Caco-2 (cell line): ENCODE results near the gene SNF8. TPM values are rescaled to one million over a fixed set of nuclear protein-coding genes. Genes with fewer than 3 reads are reported as not detected.

ENCODE experiments used
- BruUV-seq: library from RNA; stranded (reverse); fragments of 400-500 nt; replicated peaks from 2 replicates; lab custom pipeline; 2021; lab: Mats Ljungman, UMichigan
- CTCF ChIA-PET: fragments of 300-600 bp; sonication (Branson Sonifier 250); formaldehyde crosslinking; loops from one replicate; lab custom pipeline; 2022; ENCODE audit warnings: antibody characterized with exemption; lab: Charles Lee
- POLR2A ChIA-PET: fragments of 300-600 bp; sonication (Branson Sonifier 250); formaldehyde crosslinking; loops from one replicate; lab custom pipeline; 2022; ENCODE audit warnings: antibody characterized with exemption; lab: Charles Lee
- DNase-seq, 2 experiments: peaks; one replicate each; pipeline versions ENCODE4 v3.0.0 to v3.0.0-alpha.2; 2020 to 2022
- H3K27me3 ChIP-seq: replicated peaks from 2 replicates; pipeline ENCODE4 v1.6.0; 2011; ENCODE audit warnings: low read length; ENCODE audit not compliant: control insufficient read depth, insufficient read depth
- H3K36me3 ChIP-seq: 2 replicates; pipeline ENCODE4 v1.5.1; 2011; ENCODE audit warnings: low read length; ENCODE audit not compliant: control insufficient read depth, insufficient read depth
- H3K4me1 ChIP-seq: fragments of 250-450 bp; sonication (Bioruptor Pico); 2 replicates; pipeline ENCODE4 v1.5.1; 2020; ENCODE audit warnings: mild to moderate bottlenecking
- H3K4me3 ChIP-seq: 2 replicates; pipeline ENCODE4 v1.5.1; 2011; ENCODE audit warnings: low read depth, mild to moderate bottlenecking, control low read depth, low read length
- H3K9me3 ChIP-seq: fragments of 250-450 bp; sonication (Bioruptor Pico); 2 replicates; pipeline ENCODE4 v1.5.1; 2020; ENCODE audit warnings: mild to moderate bottlenecking, moderate library complexity
- H3K27ac Mint-ChIP-seq: one replicate; pipeline ENCODE4 v1.8.0; 2022; ENCODE audit warnings: mixed read lengths; ENCODE audit not compliant: unreplicated experiment
- H3K27me3 Mint-ChIP-seq: one replicate; pipeline ENCODE4 v1.8.0; 2022; ENCODE audit warnings: mixed read lengths; ENCODE audit not compliant: insufficient read depth, unreplicated experiment
- H3K36me3 Mint-ChIP-seq: one replicate; pipeline ENCODE4 v1.8.0; 2022; ENCODE audit warnings: mild to moderate bottlenecking, mixed read lengths; ENCODE audit not compliant: insufficient read depth, unreplicated experiment
- H3K4me1 Mint-ChIP-seq: one replicate; pipeline ENCODE4 v1.8.0; 2022; ENCODE audit warnings: low read depth, mixed read lengths; ENCODE audit not compliant: unreplicated experiment
- H3K4me3 Mint-ChIP-seq: one replicate; pipeline ENCODE4 v1.8.0; 2022; ENCODE audit warnings: mild to moderate bottlenecking, moderate library complexity, mixed read lengths; ENCODE audit not compliant: unreplicated experiment
- H3K9me3 Mint-ChIP-seq: one replicate; pipeline ENCODE4 v1.8.0; 2022; ENCODE audit warnings: mixed read lengths; ENCODE audit not compliant: unreplicated experiment
- CTCF ChIP-seq, 2 experiments: fragments of 200-600 bp in 1 of 2; IDR thresholded peaks; 1 replicate in 1 of 2; 2 replicates in 1 of 2; pipeline versions ENCODE4 v1.5.1 to v1.8.0; 2011 to 2022; ENCODE audit warnings: antibody characterized with exemption in 1 of 2, control low read depth in 1 of 2, inconsistent platforms in 1 of 2, low read depth in 1 of 2, low read length in 1 of 2, mild to moderate bottlenecking in 1 of 2, moderate library complexity in 1 of 2; ENCODE audit not compliant: insufficient read depth in 1 of 2, severe bottlenecking in 1 of 2, unreplicated experiment in 1 of 2
- intact Hi-C: fragments of 100-400 bp; cut with micrococcal nuclease; formaldehyde crosslinking; loops from one replicate; pipeline ENCODE4 v1.10.0; 2022; ENCODE audit not compliant: unreplicated experiment
- total RNA-seq: library from RNA; stranded (reverse); gene quantifications from 2 replicates; pipeline ENCODE4 v1.2.3, GENCODE V29; 2022

The SNF8 gene
- total RNA-seq, 1 experiment from 2014 or later, result 457 TPM

GRCh38 chr17:48908047-48908843, 36.4 kb downstream of the SNF8 start, which contains the start of gene UBE2Z:
Gene UBE2Z, plus strand, starts transcription at chr17:48908407. Its CDS starts 97 bp downstream, at chr17:48908504.
- H3K9me3 Mint-ChIP-seq, result no peaks in the 10 kb centered on the region
- DNase-seq, result peak; percentile 99
- TF ChIP-seq CTCF (IDR thresholded peaks at IDR 0.05; ENCODE audit: insufficient read depth in 1 of 2, low read depth in 1 of 2, low read length in 1 of 2, severe bottlenecking in 1 of 2, unreplicated experiment in 1 of 2), result peak in 1 of 2 experiments; percentile 68
- ChIA-PET CTCF (interaction anchor here (0.6 to 2.9 kb wide), 8 partner anchors 15 to 586 kb away, joined by 3 to 21 read pairs (median 6); partner anchors contain the start of gene ATP5MC1), POLR2A (interaction anchor here (0.6 to 2.9 kb wide), 11 partner anchors 15 to 685 kb away, joined by 3 to 64 read pairs (median 4); partner anchors contain the start of genes ATP5MC1 and SNF8)
- H3K27ac Mint-ChIP-seq, result peak within 1 kb of the TSS; percentile 95
- peaks cover 57% of the 10 kb centered on the region for H3K36me3 Mint-ChIP-seq
- Histone ChIP-seq H3K36me3 (peaks cover 9% of the 10 kb centered on the region), H3K27me3 (no peaks in the 10 kb centered on the region), H3K4me3 (peak within 1 kb of the TSS; percentile 94), H3K4me1 (peaks cover 26% of the 10 kb centered on the region), H3K9me3 (no peaks in the 10 kb centered on the region)
- no peaks in the 10 kb centered on the region for H3K27me3 Mint-ChIP-seq
- BruUV-seq, result no TSS peak
- intact Hi-C loops, result loop anchor here (1.0 to 2.0 kb wide), 4 partner anchors 16 to 88 kb away; partner anchors contain the start of gene ATP5MC1
- peaks cover 37% of the 10 kb centered on the region for H3K4me1 Mint-ChIP-seq
- H3K4me3 Mint-ChIP-seq, result peak within 1 kb of the TSS; percentile 89

- no peak for DNase-seq
- POLR2A ChIA-PET, result interaction anchor here (0.6 to 2.9 kb wide), 8 partner anchors 14 to 685 kb away, joined by 3 to 64 read pairs (median 4); partner anchors contain the start of genes ATP5MC1 and SNF8
Measured at GRCh38 chr17:48907713-48908046, 37.0 kb downstream of the SNF8 start.

More at GRCh38 chr17:48907713-48908046, 37.0 kb downstream of the SNF8 start:
- TSS peak; percentile 83 for BruUV-seq
- H3K4me3 Mint-ChIP-seq, result peak overlapping the region; percentile 89
- H3K4me1 ChIP-seq, result peaks cover 27% of the 10 kb centered on the region
- peak overlapping the region; percentile 94 for H3K4me3 ChIP-seq
- peaks cover 4% of the 10 kb centered on the region for H3K36me3 ChIP-seq
- intact Hi-C loops, result loop anchor here (1.0 to 2.0 kb wide), 4 partner anchors 15 to 89 kb away; partner anchors contain the start of gene ATP5MC1
- peaks cover 51% of the 10 kb centered on the region for H3K36me3 Mint-ChIP-seq
- H3K27ac Mint-ChIP-seq, result peak overlapping the region; percentile 95
- TF ChIP-seq CTCF (IDR thresholded peaks at IDR 0.05; ENCODE audit: insufficient read depth in 1 of 2, low read depth in 1 of 2, low read length in 1 of 2, severe bottlenecking in 1 of 2, unreplicated experiment in 1 of 2), result no peak
- H3K9me3 ChIP-seq, result no peaks in the 10 kb centered on the region
- H3K9me3 Mint-ChIP-seq, result no peaks in the 10 kb centered on the region
- CTCF ChIA-PET, result interaction anchor here (0.6 to 2.9 kb wide), 8 partner anchors 15 to 585 kb away, joined by 3 to 21 read pairs (median 6); partner anchors contain the start of gene ATP5MC1
- peaks cover 42% of the 10 kb centered on the region for H3K4me1 Mint-ChIP-seq
- no peaks in the 10 kb centered on the region for H3K27me3 Mint-ChIP-seq
- no peaks in the 10 kb centered on the region for H3K27me3 ChIP-seq
